COLO668 (cell line): ENCODE data around the gene PIK3R5.

ENCODE experiments used
- DNase-seq: peaks from one replicate; lab custom pipeline; 2025; ENCODE audit not compliant: unreplicated experiment; lab: John Stamatoyannopoulos, UW

Gene PIK3R5

DNA sequence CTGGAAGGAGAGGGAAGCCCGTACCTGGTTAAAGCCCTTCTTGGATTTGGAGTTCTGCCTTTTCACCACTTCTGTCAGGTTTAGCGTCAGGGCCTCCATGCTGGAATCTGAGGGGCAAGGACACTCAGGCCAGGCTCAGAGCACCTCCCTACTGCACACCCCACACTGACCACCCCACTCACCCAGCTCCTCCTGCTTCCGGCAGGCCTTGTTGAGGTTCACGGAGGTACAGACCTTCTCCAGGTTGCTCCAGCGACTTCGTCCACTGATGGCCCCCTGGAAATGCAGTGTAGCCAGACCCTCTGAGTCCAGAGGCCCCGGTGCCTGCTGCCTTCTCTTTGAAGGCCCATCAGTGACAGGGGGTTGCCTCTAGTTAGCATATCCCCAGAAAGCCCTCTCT is 83.9 kb downstream of the PIK3R5 start:
- no peak for DNase-seq

GRCh38 chr17:8880466-8880865 is 85.0 kb downstream of the PIK3R5 start:
- no peak for DNase-seq

- no peak for DNase-seq
These were observed 86.1 kb downstream of the PIK3R5 start for GRCh38 chr17:8879410-8879809.

DNA sequence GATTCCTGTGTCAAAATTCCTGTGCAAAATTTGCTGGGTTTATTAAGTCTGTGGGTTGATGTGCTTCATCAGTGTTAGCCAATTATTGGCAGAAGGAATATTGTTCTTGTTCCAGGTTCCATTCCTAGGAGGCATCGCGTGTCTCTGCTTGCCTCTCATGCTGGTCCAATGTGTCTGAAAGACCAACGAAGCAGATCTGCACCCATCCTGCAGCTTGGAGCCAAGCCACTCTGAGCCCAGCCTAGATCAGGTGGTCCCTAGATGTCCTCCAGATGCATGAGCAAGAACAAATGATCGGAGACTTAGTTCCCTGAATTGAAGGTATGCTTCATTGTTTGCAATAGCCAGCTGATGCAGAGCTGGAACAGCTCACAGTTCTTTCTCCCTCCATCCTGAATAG is 87.5 kb downstream of the PIK3R5 start:
- DNase-seq = no peak

- DNase-seq = no peak
These were observed 89.5 kb downstream of the PIK3R5 start for GRCh38 chr17:8875957-8876356.

GRCh38 chr17:8875436-8875835 is 90.1 kb downstream of the PIK3R5 start:
- no peak for DNase-seq

GRCh38 chr17:8873801-8874715 is 91.4 kb downstream of the PIK3R5 start:
- DNase-seq = no peak

- DNase-seq = no peak
These were observed 92.6 kb downstream of the PIK3R5 start for GRCh38 chr17:8872705-8873435.

- DNase-seq = no peak
These were observed 93.3 kb downstream of the PIK3R5 start for GRCh38 chr17:8872036-8872704.

GRCh38 chr17:8871081-8871581 is 94.4 kb downstream of the PIK3R5 start:
- no peak for DNase-seq

DNA sequence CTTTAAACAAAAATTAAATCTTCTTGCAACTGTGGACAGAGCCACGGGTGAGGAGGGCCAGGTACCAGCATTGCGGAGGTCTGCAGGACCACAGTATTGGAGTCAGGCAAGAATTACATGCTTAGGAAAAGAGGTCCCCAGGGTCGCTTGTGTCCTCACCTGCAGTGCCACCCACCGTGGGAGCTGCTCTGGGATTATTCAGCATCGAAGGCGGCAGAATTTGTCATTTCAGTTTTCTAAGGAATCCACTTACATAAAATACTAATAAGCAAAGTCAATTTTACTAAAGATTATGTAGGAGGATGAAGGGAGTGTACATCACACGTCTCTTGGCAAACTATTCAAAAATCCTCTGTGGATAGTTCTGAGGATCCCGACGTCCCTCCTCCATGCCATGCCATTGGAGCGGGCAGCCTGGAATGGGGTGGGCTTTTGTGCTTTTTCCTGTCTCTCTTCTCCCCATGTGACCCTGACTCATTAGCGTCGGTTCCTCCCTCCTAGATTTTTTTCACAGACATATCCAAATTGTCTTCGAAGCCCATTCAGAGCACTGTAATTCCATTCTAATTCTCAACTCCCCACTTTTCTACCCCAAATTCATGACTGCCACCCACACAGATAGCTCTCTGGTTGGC is 95.0 kb downstream of the PIK3R5 start:
- DNase-seq = no peak

GRCh38 chr17:8869114-8869815 is 96.2 kb downstream of the PIK3R5 start:
- DNase-seq = no peak

GRCh38 chr17:8868529-8868951 is 97.0 kb downstream of the PIK3R5 start:
- DNase-seq = no peak

DNA sequence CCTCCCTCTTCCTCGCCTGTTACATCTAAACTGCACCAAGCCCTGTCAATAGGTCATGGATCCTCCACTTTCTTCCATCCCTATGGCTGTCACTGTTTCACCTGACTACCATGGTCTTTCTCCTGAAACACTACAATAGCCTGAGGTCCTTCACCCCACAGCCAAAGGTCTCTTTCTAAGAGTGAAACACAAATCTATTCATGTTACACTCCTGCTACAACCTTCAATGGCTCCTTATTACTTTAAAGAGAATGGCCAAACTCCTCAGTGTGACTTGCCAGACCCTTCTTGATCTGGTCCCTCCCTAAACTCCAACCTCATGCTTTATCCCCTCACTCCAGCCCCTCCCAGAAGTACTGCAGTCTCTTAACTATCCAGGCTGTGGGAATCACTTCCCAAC is 97.4 kb downstream of the PIK3R5 start:
- no peak for DNase-seq

- DNase-seq = no peak
These were observed 98.0 kb downstream of the PIK3R5 start, which contains the start of gene PIK3R6 for GRCh38 chr17:8867361-8867981. Gene PIK3R6, minus strand, starts transcription at chr17:8867674. Its CDS starts 17,880 bp downstream, at chr17:8849794.

- DNase-seq = no peak
These were observed 99.7 kb downstream of the PIK3R5 start for GRCh38 chr17:8865811-8866210.

DNA sequence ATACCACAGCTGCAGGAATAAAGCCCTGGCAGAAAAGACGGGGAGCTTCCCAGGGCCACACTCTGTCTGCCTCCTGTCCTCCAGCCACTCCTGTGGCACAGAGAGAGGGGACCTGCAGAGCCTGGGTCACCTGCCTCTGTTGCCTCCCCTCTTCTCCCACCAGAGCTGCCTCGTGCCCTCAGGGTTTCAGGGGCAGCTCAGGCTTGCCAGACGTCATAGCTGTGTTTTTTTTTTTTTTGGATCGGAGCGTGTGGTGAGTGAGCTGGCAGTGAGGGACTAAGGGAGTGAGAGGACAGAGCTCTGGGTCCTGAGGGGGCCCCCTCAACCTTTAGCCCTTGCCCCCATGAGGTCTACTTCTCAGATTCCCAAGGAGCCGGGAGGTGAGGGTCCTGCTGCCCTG is 100.1 kb downstream of the PIK3R5 start:
- no peak for DNase-seq

DNA sequence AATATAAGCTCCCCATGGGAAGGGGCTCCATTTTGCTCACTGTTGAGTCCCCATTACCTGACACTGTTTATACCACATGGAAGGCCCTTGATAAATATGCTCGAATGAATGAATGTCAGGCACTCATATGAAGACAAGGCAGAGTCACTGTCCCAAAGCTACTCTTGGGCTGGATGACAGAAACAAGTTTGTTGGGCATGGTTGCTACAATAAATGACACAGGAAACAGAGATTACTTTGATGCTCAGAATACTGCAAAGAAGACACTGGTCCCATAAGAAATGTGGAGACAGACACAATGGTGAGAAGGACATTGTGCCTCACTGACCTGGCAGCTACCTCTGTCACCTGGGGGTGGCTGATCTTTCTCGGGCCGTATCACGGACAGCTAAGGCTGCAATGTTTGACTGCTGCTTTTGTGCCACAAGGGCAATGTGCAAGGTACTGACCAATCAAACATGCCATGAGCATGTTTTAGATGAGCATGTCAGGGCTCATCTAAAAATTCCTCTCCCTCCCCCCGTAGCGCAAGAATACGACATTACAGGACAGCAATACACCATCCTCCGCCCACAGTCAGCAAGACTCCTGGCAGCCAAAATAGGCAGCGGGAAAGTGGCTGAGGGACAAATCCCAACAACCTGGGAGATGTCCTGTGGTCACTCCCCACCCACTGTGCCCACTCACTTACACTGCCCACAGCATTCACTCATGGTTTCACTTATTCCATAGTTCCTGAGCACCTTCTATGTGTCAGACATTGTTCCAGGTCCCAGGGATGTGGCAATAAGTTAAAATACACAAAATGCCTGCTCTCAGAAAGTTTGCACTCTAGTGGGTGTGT is 103.1 kb downstream of the PIK3R5 start:
- DNase-seq = no peak
